Activated CD4-positive, CD25-positive, alpha-beta regulatory T cell treated with anti-CD3 and anti-CD28 coated beads, Interleukin-2, amount 50 U/mL, for 24 hours (primary cell): ENCODE results near the gene RHBDD2.
"Not testable (repeated sequence)": the region's sequence is repeated elsewhere in the genome, so short reads cannot be mapped to it uniquely, and the experiment has no call there.

Source experiments
- ATAC-seq, 2 donors: fragments of 150-1000 bp; cut with Tn5 transposase; one replicate each; pipeline ENCODE4 v1.10.0; 2021; ENCODE audit warnings: mild to moderate bottlenecking in 1 of 2, moderate library complexity in 1 of 2

Gene RHBDD2

DNA sequence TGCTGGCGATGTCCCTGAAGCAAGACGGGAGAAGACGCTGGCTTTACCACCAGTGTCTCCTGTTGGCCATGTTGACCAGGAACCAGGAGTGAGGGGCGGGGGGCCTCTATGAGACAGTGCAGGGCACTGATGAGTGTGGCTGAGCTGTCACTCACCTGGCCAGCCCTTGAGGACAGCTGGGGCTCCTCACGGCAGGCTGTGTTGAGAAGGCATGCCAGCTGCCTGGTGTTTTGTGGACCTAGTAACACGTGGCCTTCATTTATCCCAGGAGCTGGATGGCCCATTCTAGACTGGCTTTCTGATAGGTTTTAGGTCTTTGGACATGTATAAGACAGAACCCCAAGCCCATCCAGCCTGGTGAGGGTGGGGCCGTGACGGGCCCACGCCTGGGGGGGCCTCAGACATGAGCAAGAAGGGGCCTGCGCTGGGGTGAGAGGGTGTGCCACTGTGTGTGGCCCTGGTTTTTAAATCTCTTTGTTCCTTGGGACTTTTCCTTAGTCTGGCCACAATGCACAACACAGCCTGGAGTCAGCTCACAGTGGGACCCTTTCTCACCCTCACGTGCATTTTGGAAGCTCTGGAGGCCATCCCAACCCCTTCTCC, 10.5 kb downstream of the RHBDD2 start:
- ATAC-seq, result no peak

DNA sequence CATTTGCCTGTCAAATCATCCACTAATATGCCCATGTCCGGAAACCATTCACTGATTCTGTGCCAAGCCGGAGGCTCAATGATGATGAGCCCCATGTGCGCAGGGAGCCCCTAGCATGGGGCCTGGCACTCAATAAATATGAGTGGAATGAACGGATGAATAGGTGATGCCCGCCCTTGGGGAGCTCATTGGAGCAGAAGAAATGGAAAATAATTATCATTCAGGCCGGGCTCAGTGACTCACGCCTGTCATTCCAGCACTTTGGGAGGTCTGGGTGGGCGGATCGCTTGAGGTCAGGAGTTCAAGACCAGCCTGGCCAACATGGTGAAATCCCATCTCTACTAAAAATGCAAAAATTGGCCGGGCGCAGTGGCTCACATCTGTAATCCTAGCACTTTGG, 11.0 kb downstream of the RHBDD2 start:
- no peak for ATAC-seq

DNA sequence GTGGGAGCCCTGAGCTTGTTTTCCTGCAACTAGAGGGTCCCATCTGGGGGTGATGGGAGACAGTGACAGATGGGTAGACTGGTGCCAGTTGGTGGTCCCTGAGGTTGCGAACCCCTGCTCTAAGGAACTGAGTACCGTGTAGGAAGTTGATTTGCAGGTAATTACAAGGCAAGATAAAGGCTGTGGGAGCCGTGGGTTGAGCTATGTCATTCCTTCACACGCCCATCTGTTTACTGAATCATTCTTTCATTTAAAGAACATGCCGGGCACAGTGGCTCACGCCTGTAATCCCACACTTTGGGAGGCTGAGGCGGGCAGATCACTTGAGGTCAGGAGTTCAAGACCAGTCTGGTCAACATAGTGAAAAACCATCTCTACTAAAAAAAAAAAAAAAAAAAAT, 12.4 kb downstream of the RHBDD2 start:
- ATAC-seq, result not testable (repeated sequence)

DNA sequence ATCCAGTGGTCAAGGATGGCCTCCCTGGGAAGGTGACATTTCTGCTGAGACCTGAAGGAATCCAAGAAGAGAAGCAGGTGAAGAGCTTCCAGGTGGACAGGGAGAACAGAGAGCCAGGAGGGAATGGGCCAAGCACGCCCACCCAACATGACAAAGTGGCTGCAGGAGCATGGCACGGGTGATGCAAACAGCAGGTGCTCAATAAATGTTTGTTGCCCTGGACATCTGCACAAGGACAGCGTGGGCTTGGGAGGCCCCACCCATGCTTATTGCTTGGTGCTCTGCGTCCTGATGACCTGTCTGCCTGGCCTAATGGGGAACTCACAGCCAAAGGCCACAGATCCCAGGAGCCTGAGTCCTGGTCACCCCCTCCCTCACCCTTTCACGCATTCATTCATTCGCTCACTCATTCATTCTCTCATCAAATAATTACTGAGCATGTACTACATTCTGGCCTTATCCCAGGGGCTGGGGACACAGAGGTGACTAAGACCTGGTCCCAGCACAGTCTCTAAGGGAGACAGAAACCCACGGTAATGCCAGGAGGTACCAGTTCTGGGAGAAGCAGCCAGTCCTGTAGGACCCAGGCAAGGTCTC, 13.1 kb downstream of the RHBDD2 start:
- no peak for ATAC-seq

DNA sequence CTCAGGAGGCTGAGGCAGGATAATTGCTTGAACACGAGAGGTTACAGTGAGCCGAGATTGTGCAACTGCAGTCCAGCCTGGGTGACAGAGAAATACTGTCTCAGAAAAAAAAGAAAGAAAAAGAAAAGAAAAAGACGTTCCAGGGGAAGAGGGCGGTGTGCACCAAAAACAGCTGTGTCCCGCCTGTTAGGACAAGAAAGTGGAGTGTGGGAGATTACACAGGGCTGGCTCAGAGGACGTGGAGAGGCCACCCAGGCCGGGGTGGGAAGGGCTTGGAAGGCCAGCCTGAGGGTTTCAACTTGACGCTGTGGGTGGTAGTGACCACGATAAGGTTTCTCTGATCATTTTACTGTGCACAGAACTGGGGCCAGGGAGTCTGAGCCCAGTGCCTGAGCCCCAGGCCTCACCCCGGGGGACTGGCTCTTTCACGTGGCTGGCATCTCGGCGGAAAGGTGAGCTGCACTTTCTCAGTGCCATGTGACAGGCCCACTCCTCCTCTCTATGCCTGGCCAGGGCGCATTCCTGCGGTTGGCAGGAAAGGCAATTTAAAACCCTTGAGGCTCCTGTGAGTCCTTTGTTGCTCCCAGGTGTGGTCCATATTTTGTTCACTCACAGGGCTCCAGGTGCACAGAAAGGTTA, 13.9 kb downstream of the RHBDD2 start:
- ATAC-seq, result no peak

DNA sequence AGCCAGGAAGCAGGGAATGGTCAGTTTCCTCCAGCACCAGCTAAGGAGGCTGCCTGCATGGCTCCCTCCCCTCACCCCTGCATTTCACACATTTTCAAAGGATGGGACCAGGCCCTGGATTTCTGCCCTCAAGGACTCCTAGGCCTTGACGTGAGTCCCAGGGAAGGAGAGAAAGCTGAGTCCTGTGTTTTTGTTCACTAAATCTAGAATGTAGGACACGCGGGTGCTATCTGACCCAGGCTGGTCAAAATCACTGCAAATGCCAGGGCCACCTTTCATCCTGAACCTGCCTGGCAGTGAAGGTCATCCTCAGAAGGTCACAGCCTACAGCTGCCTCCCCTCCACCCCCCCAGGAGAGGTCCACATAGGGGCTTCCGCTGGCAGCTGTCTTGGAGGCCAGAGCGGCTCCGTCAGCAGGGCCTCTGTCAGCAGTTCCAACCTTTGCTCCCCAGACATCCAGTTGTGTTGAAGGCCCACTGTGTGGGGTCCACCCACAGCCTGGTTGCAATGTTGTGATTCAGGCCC, 18.0 kb downstream of the RHBDD2 start:
- ATAC-seq, result no peak

DNA sequence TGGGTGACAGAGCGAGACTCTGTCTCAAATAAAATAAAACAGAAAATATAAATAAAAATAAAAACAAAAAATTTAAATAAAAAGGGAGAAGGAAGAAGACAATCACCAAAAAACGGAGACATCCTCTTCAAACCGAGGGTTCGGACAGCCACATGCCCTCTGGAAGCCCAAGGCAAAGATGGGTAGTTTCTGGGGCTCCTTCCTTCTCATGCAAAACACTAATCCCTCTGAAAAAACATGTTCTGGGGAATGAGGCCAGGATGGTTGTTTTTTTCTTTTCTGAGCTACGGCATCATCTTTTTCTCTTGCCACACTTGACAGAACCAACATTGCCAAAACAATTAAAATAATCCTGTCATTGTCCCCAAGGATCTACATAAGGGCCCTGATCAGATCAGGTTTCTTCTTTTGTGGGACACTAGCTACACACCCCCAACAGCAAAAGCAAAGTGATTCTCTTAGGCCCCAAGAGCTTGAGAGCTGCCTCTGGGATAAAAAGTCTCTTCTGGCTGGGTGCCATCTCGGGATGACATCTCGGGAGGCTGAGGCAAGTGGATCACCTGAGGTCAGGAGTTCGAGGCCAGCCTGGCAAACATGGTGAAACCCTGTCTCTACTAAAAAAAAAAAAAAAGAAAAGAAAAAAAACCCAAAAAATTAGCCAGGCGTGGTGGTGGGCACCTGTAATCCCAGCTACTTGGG, 21.9 kb downstream of the RHBDD2 start:
- no peak for ATAC-seq

DNA sequence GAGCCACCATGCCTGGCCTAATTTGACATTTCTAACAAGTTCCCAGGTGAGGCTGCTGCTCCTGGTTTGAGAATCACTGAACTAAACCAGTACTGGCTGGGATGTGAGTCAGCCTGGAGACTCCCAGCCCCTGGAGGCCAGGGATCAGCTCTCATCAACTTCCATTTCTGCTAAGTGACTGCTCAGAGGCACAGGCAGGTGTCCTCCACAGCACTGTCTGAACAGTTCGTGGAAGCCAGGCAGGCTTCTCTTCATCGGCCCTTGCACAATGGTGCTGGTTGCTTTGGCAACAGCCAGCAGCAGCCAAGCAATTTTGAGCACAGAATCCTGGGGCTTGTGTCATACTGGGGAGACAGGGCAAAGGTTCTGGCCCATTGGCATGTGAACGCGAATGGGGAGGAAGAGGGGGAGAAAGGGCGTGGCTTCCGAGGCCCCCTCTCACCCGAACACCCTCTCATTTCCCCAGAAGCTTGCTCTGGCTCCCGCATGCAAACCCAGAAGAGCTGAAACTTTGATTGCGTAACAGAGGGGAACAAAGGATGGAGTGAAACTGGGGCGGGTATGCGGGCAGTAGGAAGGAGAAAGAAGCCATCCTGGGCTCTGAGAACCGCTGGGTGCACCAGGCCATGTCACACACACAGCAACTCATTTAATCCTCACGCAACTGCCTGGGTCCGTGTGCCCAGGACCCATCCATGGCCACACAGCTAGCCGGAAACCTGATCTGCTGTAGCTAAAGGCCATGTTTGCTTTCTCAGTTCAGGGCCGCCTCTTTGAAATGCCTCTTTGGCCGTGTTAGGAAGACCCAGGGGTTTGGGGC, 27.2 kb downstream of the RHBDD2 start:
- ATAC-seq, result no peak

DNA sequence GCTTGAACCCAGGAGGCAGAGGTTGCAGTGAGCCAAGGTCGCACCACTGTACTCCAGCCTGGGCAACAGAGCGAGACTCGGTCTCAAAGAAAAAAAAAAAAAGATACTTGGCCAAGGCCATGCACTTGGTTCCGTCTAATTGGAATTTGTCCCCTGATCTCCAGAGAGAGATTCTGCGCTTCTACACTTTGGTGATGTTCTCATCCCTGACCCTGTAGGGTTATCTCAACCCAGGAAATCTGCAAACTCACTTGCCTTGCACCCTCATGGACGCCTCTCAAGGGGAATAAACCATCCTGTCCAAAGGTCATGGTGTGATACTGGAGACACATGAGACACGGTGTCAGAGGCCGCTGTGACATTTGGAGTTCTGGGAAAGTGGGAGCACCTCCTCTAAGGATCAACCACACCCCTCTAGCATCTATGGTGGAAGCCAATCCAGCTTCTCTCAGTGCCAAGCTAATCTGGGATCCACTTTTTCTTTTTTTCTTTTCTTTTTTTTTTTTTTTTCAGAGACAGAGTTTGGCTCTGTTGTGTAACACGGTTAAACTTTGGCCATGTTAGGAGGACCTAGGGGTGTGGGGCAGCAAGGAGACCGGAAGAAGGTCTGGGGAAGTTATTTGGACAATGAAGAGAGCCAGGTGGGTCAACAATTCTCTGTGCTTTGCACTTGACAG, 28.3 kb downstream of the RHBDD2 start:
- no peak for ATAC-seq

DNA sequence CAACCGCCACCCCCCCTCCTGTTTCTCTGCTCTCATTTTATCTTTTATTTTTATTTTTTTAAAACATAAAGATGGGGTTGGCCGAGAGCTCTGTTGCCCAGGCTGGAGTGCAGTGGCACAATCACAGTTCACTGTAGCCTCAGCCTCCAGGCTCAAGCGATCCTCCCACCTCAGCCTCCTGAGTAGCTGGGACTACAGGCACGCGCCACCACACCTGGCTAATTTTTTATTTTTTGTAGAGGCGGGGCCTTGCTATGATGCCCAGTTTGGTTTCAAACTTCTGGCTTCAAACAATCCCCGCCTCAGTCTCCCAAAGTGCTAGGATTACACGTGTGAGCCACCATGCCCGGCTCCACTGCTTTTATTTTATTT, 28.8 kb downstream of the RHBDD2 start:
- not testable (repeated sequence) for ATAC-seq

DNA sequence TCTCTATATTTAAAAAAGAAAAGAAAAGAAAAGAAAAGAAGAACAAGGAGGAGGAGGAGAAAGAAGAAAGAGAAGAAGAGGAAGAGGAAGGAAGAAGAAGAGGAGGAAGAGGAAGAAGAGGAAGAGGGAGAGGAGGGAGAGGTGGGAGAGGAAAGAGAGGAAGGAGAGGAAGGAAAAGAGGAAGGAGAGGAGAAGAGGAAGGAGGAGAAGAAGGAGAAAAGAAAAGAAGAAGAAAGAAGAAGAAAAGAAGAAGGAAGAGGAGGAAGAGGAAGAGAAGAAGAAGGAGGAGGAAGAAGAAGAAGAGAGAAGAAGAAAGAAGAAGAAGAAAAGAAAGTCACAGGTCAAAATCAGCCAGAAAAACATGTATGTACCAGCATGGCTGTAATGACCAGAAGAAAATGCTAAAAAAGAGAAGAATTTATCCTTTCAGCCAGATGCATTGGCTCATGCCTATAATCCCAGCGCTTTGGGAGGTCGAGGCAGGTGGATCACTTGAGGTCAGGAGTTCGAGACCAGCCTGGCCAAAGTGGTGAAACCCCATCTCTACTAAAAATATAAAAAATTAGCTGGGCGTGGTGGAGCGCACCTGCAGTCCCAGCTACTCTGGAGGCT, 30.8 kb downstream of the RHBDD2 start:
- ATAC-seq, result no peak

DNA sequence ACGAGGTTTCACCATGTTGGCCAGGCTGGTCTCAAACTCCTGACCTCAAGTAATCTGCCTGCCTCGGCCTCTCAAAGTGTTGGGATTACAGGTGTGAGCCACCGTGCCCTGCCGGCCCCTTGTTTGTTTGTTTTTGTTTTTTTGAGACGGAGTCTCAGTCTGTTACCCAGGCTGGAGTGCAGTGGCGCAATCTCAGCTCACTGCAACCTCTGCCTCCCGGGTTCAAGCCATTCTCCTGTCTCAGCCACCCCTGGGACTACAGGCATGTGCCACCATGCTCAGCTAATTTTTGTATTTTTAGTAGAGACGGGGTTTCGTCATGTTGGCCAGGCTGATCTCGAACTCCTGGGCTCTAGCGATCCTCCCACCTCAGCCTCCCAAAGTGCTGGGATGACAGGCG, 32.4 kb downstream of the RHBDD2 start:
- ATAC-seq, result not testable (repeated sequence)

DNA sequence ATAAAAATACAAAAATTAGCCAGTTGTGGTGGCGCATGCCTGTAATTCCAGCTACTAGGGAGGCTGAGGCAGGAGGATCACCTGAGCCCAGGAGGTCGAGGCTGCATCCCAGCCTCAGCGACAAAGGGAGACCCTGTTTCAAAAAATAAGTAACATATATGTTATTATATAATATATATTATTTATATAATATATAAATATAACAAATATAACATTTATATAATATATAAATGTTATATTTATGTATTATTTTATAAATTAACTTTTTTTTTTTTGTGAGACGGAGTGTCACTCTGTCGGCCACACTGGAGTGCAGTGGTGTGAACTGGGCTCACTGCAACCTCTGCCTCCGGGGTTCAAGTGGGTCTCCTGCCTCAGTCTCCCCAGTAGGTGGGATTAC, 34.6 kb downstream of the RHBDD2 start:
- no peak for ATAC-seq

DNA sequence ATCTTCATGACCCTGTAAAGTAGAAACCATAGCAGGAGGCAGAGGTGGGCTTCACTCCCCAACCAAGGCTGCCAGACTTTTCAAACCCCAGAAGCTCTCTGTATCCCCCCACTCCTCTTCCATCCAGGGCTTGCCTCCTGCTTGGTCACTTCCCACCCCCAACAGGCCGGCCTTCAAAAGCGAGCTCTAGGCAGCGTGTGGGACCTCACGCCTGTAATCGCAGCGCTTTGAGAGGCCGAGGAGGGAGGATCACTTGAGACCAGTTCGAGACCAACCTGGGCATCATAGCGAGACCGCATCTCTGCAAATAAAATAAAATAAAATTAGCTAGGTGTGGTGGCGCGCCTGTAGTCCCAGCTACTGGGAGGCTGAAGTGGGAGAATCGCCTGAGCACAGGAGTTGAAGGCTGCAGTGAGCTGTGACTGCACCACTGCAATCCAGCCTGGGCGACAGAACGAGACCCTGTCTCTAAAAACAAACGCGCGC, 35.4 kb downstream of the RHBDD2 start:
- no peak for ATAC-seq

DNA sequence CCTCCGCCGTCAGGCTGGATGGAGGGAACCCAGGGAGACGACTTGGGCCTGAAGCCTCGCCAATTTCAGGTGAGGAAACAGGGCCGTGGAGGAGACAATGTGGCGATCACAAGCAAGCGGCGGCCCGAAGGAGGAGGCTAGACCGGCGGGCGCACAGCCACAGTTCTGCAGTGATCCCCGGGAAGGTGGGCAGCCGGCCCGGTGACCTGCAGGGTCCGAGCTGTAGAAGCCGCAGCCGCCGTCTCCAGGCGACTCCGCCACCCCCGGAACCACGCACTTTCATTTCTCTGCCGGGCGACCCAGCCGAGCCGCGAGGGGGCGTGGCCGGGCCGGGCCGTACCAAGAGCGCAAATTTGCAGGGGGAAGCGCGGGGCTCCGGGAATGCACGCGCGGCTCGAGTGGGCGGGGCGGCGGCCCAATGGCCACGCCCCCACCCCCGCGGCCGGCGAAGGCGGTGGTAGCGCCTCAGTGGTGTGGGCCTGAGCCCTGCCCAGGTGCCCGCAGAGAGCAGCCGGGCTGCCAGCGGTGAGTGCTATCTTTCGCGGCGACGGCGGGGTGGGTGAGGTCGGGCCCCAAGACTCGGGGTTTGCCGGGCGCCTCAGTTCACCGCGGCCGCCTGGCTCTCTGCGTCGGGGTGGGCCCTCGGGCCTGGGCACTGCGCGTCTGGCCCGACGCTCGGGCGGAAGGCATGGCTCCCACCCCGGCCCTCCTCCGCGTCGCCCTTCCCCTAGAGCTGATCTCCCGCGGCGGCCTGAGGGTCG, 36.0 kb downstream of the RHBDD2 start, which contains the start of gene POR:
Gene POR, plus strand, starts transcription at position 501 of the 761 bp plus-strand sequence. CDS start 38,847 bp downstream, outside the sequence.
- peak; percentile 97 to 98 for ATAC-seq

DNA sequence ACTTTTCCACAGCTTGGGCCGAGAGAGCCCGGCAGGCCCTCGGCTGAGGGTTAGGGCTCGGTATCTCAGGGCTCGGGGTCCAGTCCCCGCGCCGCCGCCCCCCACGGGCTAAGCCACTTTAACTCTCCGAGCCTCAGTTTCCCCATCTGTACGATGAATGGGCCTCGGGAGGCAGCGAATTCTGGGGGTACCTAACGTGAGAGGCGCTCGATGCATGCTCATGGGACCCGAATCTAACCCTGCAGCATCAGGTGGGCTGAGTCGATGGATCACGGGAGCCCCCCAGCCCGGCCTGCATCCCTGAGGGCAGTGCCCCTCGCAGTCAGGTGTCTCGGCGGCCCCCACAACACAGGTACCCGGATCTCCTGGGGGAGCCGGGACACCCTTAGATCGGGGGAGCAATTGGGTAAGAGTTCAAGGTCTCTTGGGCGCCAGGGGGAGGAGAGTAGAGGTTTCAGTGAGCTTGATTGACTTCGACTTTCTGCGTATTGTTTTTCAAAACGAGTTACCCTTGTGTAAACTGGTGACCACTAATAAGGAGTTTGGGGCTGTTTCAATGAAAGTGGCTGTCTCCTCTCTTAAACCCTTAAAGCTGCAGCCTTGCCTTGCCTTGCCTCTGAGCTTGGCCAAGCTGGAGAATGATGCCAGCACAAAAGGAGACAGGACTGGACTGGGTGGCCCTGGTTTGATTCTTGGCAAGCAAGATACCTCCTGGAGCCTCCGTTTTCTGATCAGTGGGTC, 36.8 kb downstream of the RHBDD2 start:
- no peak for ATAC-seq

DNA sequence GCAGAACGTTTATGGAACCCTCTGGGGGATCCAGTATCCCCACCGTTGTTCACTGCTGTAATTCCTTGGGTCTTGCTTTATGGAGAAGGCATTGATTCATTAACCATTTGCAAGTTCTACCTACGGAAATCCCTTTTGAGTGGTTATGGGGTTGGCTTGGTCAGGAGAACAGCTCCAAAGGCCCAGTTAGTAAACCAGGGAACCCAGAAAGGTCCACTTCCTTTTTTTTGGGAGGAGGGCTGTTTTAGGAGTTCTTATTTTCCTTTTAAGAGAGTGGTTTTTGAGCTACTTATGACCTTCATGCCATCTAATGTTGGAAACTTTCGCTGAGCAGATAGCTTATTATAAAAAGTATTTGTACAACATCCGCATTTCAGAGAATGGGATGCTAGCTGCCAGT, 37.4 kb downstream of the RHBDD2 start:
- no peak for ATAC-seq

DNA sequence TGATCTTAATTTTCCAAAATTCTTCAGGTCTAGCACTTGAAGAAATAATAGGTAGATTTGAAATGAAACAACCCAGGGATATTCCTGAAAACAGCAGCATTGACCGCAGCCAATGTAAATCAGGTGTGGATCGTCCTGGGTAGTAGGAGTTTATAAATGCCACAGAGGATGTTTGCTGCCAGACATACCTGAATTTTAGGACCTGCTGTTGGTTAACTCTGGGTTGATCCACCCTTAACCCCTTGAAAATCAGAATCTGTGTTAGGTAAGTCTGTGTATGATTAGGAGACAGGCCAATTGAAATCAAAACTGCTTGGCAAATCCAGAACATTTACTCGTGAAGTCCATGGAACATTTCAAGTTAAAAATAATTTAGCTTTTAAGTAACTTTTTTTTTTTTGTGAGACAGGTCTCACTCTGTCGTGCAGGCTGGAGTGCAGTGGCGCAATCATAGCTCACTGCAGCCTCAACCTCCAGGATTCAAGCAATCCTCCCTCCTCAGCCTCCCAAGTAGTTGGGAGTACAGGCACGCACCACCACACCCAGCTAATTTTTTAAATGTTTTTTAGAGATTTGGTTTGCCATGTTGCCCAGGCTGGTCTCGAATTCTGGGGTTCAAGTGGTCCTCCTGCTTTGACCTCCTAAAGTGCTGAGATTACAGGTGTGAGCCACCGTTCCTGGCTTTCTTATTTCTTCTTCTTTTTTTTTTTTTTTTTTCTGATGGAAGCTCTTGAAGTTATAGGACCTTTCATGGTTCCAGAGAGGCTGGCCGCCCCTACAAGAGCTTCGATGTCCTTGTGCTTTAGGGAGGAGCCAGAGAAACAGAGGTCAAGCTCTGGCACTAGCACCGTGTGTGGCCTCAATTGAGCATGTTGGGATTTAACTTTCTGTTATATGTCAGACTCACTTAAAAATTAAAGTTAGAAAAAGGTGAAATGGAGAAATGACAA, 38.1 kb downstream of the RHBDD2 start:
- ATAC-seq, result no peak
